CD4-positive, alpha-beta memory T cell (primary cell): Measurements from ENCODE around the gene EID2. TPM values are rescaled to one million over a fixed set of nuclear protein-coding genes. Genes with fewer than 3 reads are reported as not detected.

ENCODE experiments used
- CTCF ChIA-PET: fragments of 350-600 bp; sonication (Branson Sonifier 250); formaldehyde crosslinking; loops from one replicate; lab custom pipeline; 2021; ENCODE audit warnings: inconsistent platforms; ENCODE audit not compliant: partially characterized antibody; lab: Charles Lee
- POLR2A ChIA-PET: fragments of 350-600 bp; sonication (Branson Sonifier 250); formaldehyde crosslinking; loops from one replicate; lab custom pipeline; 2021; ENCODE audit not compliant: partially characterized antibody; lab: Charles Lee
- DNase-seq, 5 donors: peaks; one replicate each; pipeline versions ENCODE4 v3.0.0 to v3.0.0-alpha.2; 2020 to 2022; ENCODE audit warnings: mixed read lengths in 1 of 5
- H3K27ac ChIP-seq: one replicate; pipeline ENCODE4 v1.7.0; 2013; ENCODE audit warnings: low read depth, low read length
- H3K27me3 ChIP-seq: 2 replicates; pipeline ENCODE4 v1.7.0; 2013; ENCODE audit warnings: mild to moderate bottlenecking, low read length, moderate library complexity; ENCODE audit not compliant: insufficient read depth
- H3K36me3 ChIP-seq: 2 replicates; pipeline ENCODE4 v1.7.0; 2013; ENCODE audit warnings: mild to moderate bottlenecking, low read length, moderate library complexity; ENCODE audit not compliant: insufficient read depth
- H3K4me1 ChIP-seq: 2 replicates; pipeline ENCODE4 v1.7.0; 2013; ENCODE audit warnings: mild to moderate bottlenecking, low read length, moderate library complexity; ENCODE audit not compliant: insufficient read depth
- H3K4me3 ChIP-seq, 2 donors: one replicate each; pipeline ENCODE4 v1.7.0; 2013; ENCODE audit warnings: low read length in 2 of 2, mild to moderate bottlenecking in 1 of 2
- H3K9me3 ChIP-seq, 2 donors: one replicate each; pipeline ENCODE4 v1.7.0; 2013; ENCODE audit warnings: low read length in 2 of 2, control low read depth in 1 of 2; ENCODE audit not compliant: control insufficient read depth in 1 of 2
- H3K27ac Mint-ChIP-seq, 7 donors: one replicate each; pipeline ENCODE4 v1.8.0; 2020 to 2021; ENCODE audit warnings: mixed read lengths in 7 of 7, mild to moderate bottlenecking in 6 of 7, inconsistent platforms in 3 of 7, moderate library complexity in 3 of 7
- H3K27me3 Mint-ChIP-seq, 2 donors: one replicate each; pipeline ENCODE4 v1.8.0; 2020 to 2021; ENCODE audit warnings: mixed read lengths in 2 of 2
- H3K36me3 Mint-ChIP-seq, 2 donors: one replicate each; pipeline ENCODE4 v1.8.0; 2020 to 2021; ENCODE audit warnings: mixed read lengths in 2 of 2, inconsistent platforms in 1 of 2, mild to moderate bottlenecking in 1 of 2
- H3K4me1 Mint-ChIP-seq, 4 donors: one replicate each; pipeline ENCODE4 v1.8.0; 2020 to 2021; ENCODE audit warnings: mixed read lengths in 4 of 4, mild to moderate bottlenecking in 1 of 4
- H3K4me3 Mint-ChIP-seq, 8 donors: one replicate each; pipeline ENCODE4 v1.8.0; 2020 to 2021; ENCODE audit warnings: mixed read lengths in 8 of 8, mild to moderate bottlenecking in 7 of 8, moderate library complexity in 6 of 8, inconsistent platforms in 3 of 8
- H3K9me3 Mint-ChIP-seq, 8 donors: one replicate each; pipeline ENCODE4 v1.8.0; 2020 to 2021; ENCODE audit warnings: mixed read lengths in 8 of 8, mild to moderate bottlenecking in 5 of 8, inconsistent platforms in 3 of 8, moderate library complexity in 1 of 8
- intact Hi-C: fragments of 100-400 bp; cut with micrococcal nuclease; formaldehyde crosslinking; loops from one replicate; pipeline ENCODE4 v1.15.1; 2023
- polyA plus RNA-seq, 2 donors: library from polyadenylated mRNA; unstranded; fragments of 300-500 nt; fragmentation: Illumina TruSeq; gene quantifications; one replicate each; pipeline ENCODE4 v1.2.3, GENCODE V29; 2021
- total RNA-seq, 2 experiments: library from RNA; stranded (reverse); gene quantifications; one replicate each; pipeline ENCODE4 v1.2.3, GENCODE V29; 2021

EID2 gene
- total RNA-seq (10 to 100 TPM; 22.0 to 22.8 TPM), polyA plus RNA-seq (10 to 100 TPM; 22.1 to 34.9 TPM)

GRCh38 chr19:39539518-39540332, at the start of gene EID2:
Gene EID2, minus strand, starts transcription at chr19:39540161. Its CDS starts 82 bp downstream, at chr19:39540079.
- H3K27me3 ChIP-seq, result no peaks in the 10 kb centered on the region
- no peaks in the 10 kb centered on the region for H3K9me3 ChIP-seq
- peak within 1 kb of the TSS; percentile 91 to 100 (median 99) for H3K27ac Mint-ChIP-seq
- intact Hi-C loops, result loop anchor here (1.0 to 10.0 kb wide), 3 partner anchors 94 to 215 kb away; partner anchors contain the start of genes LRFN1 and SUPT5H
- no peaks in the 10 kb centered on the region for H3K9me3 Mint-ChIP-seq
- H3K4me3 Mint-ChIP-seq, result peak within 1 kb of the TSS; percentile 95 to 99 (median 97)
- H3K4me3 ChIP-seq, result peak within 1 kb of the TSS; percentile 43 to 81
- peak; percentile 91 to 93 (median 92) for DNase-seq
- POLR2A ChIA-PET, result interaction anchor here (0.6 to 2.5 kb wide), 12 partner anchors 12 to 205 kb away, joined by 3 to 17 read pairs (median 4); partner anchors contain the start of genes MED29, PAF1, RPS16 and SUPT5H
- CTCF ChIA-PET, result interaction anchor here (1.0 to 2.1 kb wide), 7 partner anchors 11 to 417 kb away, joined by 3 to 11 read pairs (median 3); partner anchors contain the start of gene RPS16
- no peaks in the 10 kb centered on the region for H3K36me3 ChIP-seq
- H3K4me1 ChIP-seq, result peaks cover 45% of the 10 kb centered on the region
- H3K4me1 Mint-ChIP-seq, result peaks cover 31 to 69% (median 50%) of the 10 kb centered on the region in 4 donors
- peaks cover 0 to 1% of the 10 kb centered on the region in 2 donors for H3K27me3 Mint-ChIP-seq
- H3K27ac ChIP-seq, result peak within 1 kb of the TSS; percentile 86
- peaks cover 0 to 7% of the 10 kb centered on the region in 2 donors for H3K36me3 Mint-ChIP-seq

GRCh38 chr19:39588066-39588465, 48.1 kb upstream of the EID2 start:
- no peaks in the 10 kb centered on the region for H3K36me3 Mint-ChIP-seq
- peaks cover 15 to 44% of the 10 kb centered on the region in 2 donors for H3K27me3 Mint-ChIP-seq
- Histone ChIP-seq H3K27ac (no peak overlapping the region), H3K4me1 (no peaks in the 10 kb centered on the region), H3K9me3 (no peaks in the 10 kb centered on the region), H3K27me3 (no peaks in the 10 kb centered on the region), H3K4me3 (no peak overlapping the region), H3K36me3 (no peaks in the 10 kb centered on the region)
- ChIA-PET CTCF (no interaction called here), POLR2A (no interaction called here)
- H3K9me3 Mint-ChIP-seq, result peaks cover 0 to 7% (median 0%) of the 10 kb centered on the region in 8 donors
- intact Hi-C loops, result no loop called here
- no peaks in the 10 kb centered on the region for H3K4me1 Mint-ChIP-seq
- H3K4me3 Mint-ChIP-seq, result no peak overlapping the region
- no peak overlapping the region for H3K27ac Mint-ChIP-seq
- no peak for DNase-seq

- no peak overlapping the region for H3K27ac Mint-ChIP-seq
- CTCF ChIA-PET, result no interaction called here
- Histone ChIP-seq H3K27ac (no peak overlapping the region), H3K4me3 (no peak overlapping the region), H3K9me3 (no peaks in the 10 kb centered on the region), H3K27me3 (no peaks in the 10 kb centered on the region), H3K4me1 (no peaks in the 10 kb centered on the region), H3K36me3 (no peaks in the 10 kb centered on the region)
- no peaks in the 10 kb centered on the region for H3K4me1 Mint-ChIP-seq
- peaks cover 15 to 38% of the 10 kb centered on the region in 2 donors for H3K27me3 Mint-ChIP-seq
- no peaks in the 10 kb centered on the region for H3K36me3 Mint-ChIP-seq
- no peak overlapping the region for H3K4me3 Mint-ChIP-seq
- POLR2A ChIA-PET, result no interaction called here
- intact Hi-C loops, result no loop called here
- H3K9me3 Mint-ChIP-seq, result peaks cover 0 to 7% (median 0%) of the 10 kb centered on the region in 8 donors
- DNase-seq, result no peak
Observed at GRCh38 chr19:39587496-39587895, 47.5 kb upstream of the EID2 start.

GRCh38 chr19:39582891-39583625, 43.1 kb upstream of the EID2 start:
- peaks cover 18 to 43% of the 10 kb centered on the region in 2 donors for H3K27me3 Mint-ChIP-seq
- Histone ChIP-seq H3K27me3 (no peaks in the 10 kb centered on the region), H3K9me3 (no peaks in the 10 kb centered on the region), H3K36me3 (no peaks in the 10 kb centered on the region), H3K27ac (no peak overlapping the region), H3K4me1 (no peaks in the 10 kb centered on the region), H3K4me3 (no peak overlapping the region)
- H3K36me3 Mint-ChIP-seq, result peaks cover 0 to 4% of the 10 kb centered on the region in 2 donors
- H3K27ac Mint-ChIP-seq, result no peak overlapping the region
- H3K9me3 Mint-ChIP-seq, result peaks cover 0 to 19% (median 10%) of the 10 kb centered on the region in 8 donors
- H3K4me3 Mint-ChIP-seq, result no peak overlapping the region
- no peak for DNase-seq
- POLR2A ChIA-PET, result no interaction called here
- CTCF ChIA-PET, result no interaction called here
- no peaks in the 10 kb centered on the region for H3K4me1 Mint-ChIP-seq
- intact Hi-C loops, result no loop called here

- Mint-ChIP-seq H3K9me3 (peaks cover 0 to 24% (median 11%) of the 10 kb centered on the region in 8 donors), H3K36me3 (peaks cover 0 to 4% of the 10 kb centered on the region in 2 donors), H3K4me1 (no peaks in the 10 kb centered on the region), H3K27me3 (peaks cover 22 to 43% of the 10 kb centered on the region in 2 donors), H3K4me3 (no peak overlapping the region), H3K27ac (no peak overlapping the region)
- ChIA-PET POLR2A (no interaction called here), CTCF (no interaction called here)
- DNase-seq, result no peak
- intact Hi-C loops, result no loop called here
- no peak overlapping the region for H3K27ac ChIP-seq
- no peak overlapping the region for H3K4me3 ChIP-seq
- H3K4me1 ChIP-seq, result no peaks in the 10 kb centered on the region
- no peaks in the 10 kb centered on the region for H3K36me3 ChIP-seq
- H3K9me3 ChIP-seq, result no peaks in the 10 kb centered on the region
- H3K27me3 ChIP-seq, result no peaks in the 10 kb centered on the region
Observed at GRCh38 chr19:39582442-39582841, 42.5 kb upstream of the EID2 start.

GRCh38 chr19:39568604-39569003, 28.6 kb upstream of the EID2 start:
- H3K36me3 ChIP-seq, result no peaks in the 10 kb centered on the region
- ChIA-PET POLR2A (no interaction called here), CTCF (no interaction called here)
- Mint-ChIP-seq H3K27ac (no peak overlapping the region), H3K4me3 (no peak overlapping the region), H3K4me1 (no peaks in the 10 kb centered on the region), H3K36me3 (peaks cover 0 to 1% of the 10 kb centered on the region in 2 donors), H3K9me3 (peaks cover 0 to 10% (median 7%) of the 10 kb centered on the region in 8 donors), H3K27me3 (peaks cover 7 to 16% of the 10 kb centered on the region in 2 donors)
- H3K9me3 ChIP-seq, result no peaks in the 10 kb centered on the region
- H3K27ac ChIP-seq, result no peak overlapping the region
- no peaks in the 10 kb centered on the region for H3K27me3 ChIP-seq
- no peaks in the 10 kb centered on the region for H3K4me1 ChIP-seq
- intact Hi-C loops, result no loop called here
- no peak overlapping the region for H3K4me3 ChIP-seq
- no peak for DNase-seq

- intact Hi-C loops, result no loop called here
- ChIA-PET CTCF (interaction anchor here (1.9 kb wide), 1 partner anchor 15 kb away, joined by 4 read pairs; no protein-coding TSS in a partner anchor), POLR2A (no interaction called here)
- Histone ChIP-seq H3K36me3 (no peaks in the 10 kb centered on the region), H3K27me3 (no peaks in the 10 kb centered on the region), H3K4me3 (no peak overlapping the region), H3K27ac (no peak overlapping the region), H3K4me1 (no peaks in the 10 kb centered on the region), H3K9me3 (no peaks in the 10 kb centered on the region)
- no peak for DNase-seq
- Mint-ChIP-seq H3K4me1 (no peaks in the 10 kb centered on the region), H3K4me3 (no peak overlapping the region), H3K36me3 (no peaks in the 10 kb centered on the region), H3K27me3 (peaks cover 0 to 11% of the 10 kb centered on the region in 2 donors), H3K27ac (no peak overlapping the region), H3K9me3 (peaks cover 0 to 2% (median 0%) of the 10 kb centered on the region in 8 donors)
Observed at GRCh38 chr19:39566064-39566463, 26.1 kb upstream of the EID2 start.
